Ishikawa (cell line): Measurements from ENCODE around the gene SLCO1C1.

Experiments
- CEBPB ChIP-seq: IDR thresholded peaks from 2 replicates; pipeline ENCODE4 v1.6.1; 2012
- CREB1 ChIP-seq: IDR thresholded peaks from 2 replicates; pipeline ENCODE4 v1.6.1; 2012; ENCODE audit warnings: low read depth
- EGR1 ChIP-seq: IDR thresholded peaks from 2 replicates; pipeline ENCODE4 v1.6.1; 2012
- EP300 ChIP-seq: IDR thresholded peaks from 2 replicates; pipeline ENCODE4 v1.6.1; 2012; ENCODE audit warnings: borderline replicate concordance
- FOXM1 ChIP-seq: IDR thresholded peaks from 2 replicates; pipeline ENCODE4 v1.6.1; 2012; ENCODE audit warnings: low read depth, borderline replicate concordance
- NFIC ChIP-seq: IDR thresholded peaks from 2 replicates; pipeline ENCODE4 v1.6.1; 2012
- RAD21 ChIP-seq: IDR thresholded peaks from 2 replicates; pipeline ENCODE4 v1.6.1; 2012; ENCODE audit warnings: low read depth
- TAF1 ChIP-seq: IDR thresholded peaks from 2 replicates; pipeline ENCODE4 v1.6.1; 2012; ENCODE audit warnings: low read depth, mild to moderate bottlenecking
- TCF12 ChIP-seq: IDR thresholded peaks from 2 replicates; pipeline ENCODE4 v1.6.1; 2012; ENCODE audit warnings: low read depth
- TEAD4 ChIP-seq: IDR thresholded peaks from 2 replicates; pipeline ENCODE4 v1.6.1; 2012
- YY1 ChIP-seq: IDR thresholded peaks from 2 replicates; pipeline ENCODE4 v1.6.1; 2012; ENCODE audit warnings: low read depth
- ZBTB7A ChIP-seq: IDR thresholded peaks from 2 replicates; pipeline ENCODE4 v1.6.1; 2012; ENCODE audit warnings: low read depth
- TF ChIP-seq, protein P1 (sequence below): IDR thresholded peaks from 2 replicates; pipeline ENCODE4 v1.6.1; 2012
- TF ChIP-seq, protein P2 (sequence below): IDR thresholded peaks from 2 replicates; pipeline ENCODE4 v1.6.1; 2012; ENCODE audit warnings: low read depth, mild to moderate bottlenecking
- TF ChIP-seq, protein P3 (sequence below): IDR thresholded peaks from 2 replicates; pipeline ENCODE4 v1.6.1; 2012

Gene SLCO1C1

DNA sequence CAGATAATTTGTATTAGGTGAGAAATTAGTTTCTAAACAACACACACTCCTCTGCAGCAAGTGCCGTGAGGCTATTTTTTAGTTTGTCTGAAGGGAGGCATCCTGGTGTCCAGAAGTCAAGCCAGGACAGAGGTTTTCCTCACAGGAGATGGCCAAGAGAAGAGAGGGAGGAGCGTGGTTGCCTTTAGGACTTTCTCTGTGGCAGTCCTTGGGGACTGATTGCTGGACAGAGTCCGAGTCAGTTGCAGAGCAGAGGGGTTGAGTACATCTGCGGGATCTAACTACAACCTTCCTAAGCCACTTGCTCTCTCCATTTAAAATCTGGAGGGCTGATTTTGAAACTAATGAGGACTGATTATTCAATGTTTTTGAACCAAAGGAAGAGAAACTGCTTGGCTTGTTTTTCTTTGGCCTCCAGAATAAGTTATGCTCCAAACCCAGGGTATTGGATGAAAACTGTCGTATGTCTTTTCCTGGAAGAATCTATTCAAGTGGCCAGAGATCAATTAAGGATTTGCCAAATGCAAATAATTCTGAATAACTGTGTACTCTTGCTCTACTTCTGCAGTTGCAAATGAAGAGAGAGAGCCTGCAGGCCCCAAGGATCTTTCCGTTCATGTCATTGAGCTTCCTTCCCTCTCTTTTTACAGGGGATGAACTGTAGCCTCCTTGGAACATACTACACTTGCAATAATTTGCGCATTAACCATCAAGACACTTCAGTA lies 1.2 kb downstream of the SLCO1C1 start:
- TF ChIP-seq ZBTB7A = no peak
- TF ChIP-seq, protein P1, sequence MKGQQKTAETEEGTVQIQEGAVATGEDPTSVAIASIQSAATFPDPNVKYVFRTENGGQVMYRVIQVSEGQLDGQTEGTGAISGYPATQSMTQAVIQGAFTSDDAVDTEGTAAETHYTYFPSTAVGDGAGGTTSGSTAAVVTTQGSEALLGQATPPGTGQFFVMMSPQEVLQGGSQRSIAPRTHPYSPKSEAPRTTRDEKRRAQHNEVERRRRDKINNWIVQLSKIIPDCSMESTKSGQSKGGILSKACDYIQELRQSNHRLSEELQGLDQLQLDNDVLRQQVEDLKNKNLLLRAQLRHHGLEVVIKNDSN = no peak
- no peak for TF ChIP-seq TCF12
- TF ChIP-seq, protein P2, sequence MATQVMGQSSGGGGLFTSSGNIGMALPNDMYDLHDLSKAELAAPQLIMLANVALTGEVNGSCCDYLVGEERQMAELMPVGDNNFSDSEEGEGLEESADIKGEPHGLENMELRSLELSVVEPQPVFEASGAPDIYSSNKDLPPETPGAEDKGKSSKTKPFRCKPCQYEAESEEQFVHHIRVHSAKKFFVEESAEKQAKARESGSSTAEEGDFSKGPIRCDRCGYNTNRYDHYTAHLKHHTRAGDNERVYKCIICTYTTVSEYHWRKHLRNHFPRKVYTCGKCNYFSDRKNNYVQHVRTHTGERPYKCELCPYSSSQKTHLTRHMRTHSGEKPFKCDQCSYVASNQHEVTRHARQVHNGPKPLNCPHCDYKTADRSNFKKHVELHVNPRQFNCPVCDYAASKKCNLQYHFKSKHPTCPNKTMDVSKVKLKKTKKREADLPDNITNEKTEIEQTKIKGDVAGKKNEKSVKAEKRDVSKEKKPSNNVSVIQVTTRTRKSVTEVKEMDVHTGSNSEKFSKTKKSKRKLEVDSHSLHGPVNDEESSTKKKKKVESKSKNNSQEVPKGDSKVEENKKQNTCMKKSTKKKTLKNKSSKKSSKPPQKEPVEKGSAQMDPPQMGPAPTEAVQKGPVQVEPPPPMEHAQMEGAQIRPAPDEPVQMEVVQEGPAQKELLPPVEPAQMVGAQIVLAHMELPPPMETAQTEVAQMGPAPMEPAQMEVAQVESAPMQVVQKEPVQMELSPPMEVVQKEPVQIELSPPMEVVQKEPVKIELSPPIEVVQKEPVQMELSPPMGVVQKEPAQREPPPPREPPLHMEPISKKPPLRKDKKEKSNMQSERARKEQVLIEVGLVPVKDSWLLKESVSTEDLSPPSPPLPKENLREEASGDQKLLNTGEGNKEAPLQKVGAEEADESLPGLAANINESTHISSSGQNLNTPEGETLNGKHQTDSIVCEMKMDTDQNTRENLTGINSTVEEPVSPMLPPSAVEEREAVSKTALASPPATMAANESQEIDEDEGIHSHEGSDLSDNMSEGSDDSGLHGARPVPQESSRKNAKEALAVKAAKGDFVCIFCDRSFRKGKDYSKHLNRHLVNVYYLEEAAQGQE = peak; percentile 14; the same call in 1 of the 2 replicates
- no peak for TF ChIP-seq EP300

DNA sequence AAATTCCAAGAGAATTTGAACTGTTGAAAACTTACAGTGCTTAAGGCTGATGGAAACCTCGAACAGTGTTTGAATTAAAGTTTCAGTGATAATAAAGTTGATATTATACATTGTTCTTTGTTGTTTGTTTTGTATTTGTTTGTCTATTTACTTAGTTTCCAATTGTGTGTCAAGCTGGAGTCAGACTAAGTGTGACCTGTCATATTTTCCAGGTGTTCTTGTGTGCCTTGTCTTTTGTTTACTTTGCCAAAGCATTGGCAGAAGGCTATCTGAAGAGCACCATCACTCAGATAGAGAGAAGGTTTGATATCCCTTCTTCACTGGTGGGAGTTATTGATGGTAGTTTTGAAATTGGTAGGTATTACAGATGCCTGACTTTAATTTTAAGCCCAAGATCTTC lies 6.0 kb downstream of the SLCO1C1 start:
- TF ChIP-seq, protein P1 = no peak
- no peak for TF ChIP-seq YY1
- TF ChIP-seq TCF12 = no peak
- no peak for TF ChIP-seq CREB1
- no peak for TF ChIP-seq EP300
- TF ChIP-seq ZBTB7A = no peak
- no peak for TF ChIP-seq CEBPB
- no peak for TF ChIP-seq NFIC
- no peak for TF ChIP-seq TAF1
- no peak for TF ChIP-seq FOXM1

DNA sequence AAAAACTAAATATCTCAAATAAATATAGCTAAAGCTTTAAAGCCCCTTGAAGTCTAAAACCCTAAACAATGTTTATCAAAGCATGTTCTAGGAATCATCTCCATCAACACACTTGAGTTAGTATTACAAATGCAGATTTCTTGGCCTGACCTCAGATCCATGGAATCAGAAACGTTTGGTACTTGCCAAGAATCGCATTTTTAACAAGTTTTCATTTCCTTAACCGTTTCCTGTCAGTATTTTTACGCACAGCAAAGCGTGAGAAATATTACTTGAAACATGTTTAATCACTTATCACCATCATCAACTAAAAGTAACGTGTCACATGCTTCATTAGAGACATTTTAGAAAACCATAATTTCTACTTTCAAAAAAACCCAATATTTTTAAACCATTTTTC lies 9.7 kb downstream of the SLCO1C1 start:
- TF ChIP-seq TAF1 (no peak), YY1 (no peak), FOXM1 (no peak), TCF12 (no peak), EGR1 (no peak), CREB1 (no peak), RAD21 (no peak), CEBPB (no peak), ZBTB7A (no peak), TEAD4 (no peak), NFIC (no peak), EP300 (no peak)
- TF ChIP-seq, protein P1 = no peak
- TF ChIP-seq, protein P3, sequence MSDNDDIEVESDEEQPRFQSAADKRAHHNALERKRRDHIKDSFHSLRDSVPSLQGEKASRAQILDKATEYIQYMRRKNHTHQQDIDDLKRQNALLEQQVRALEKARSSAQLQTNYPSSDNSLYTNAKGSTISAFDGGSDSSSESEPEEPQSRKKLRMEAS = no peak
- TF ChIP-seq, protein P2 = no peak

DNA sequence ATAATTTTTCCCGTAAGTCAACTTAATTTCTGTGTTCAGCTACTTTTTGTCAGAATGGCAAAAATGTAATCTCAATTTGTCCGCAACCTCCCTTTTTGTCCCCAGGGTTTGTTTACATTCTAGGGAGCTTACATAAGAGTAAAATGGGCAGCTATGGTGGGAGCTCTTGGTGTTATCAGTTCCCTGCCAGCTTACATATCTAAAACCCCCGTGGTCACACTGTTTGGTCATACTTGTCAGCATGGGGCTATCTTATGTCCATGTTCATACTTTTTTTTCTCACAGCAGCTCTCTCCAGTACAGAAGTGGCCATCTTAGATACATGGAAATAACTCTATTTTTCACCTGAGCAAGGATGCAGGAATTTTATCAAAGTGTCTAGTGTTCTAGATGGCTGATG lies 16.7 kb downstream of the SLCO1C1 start:
- TF ChIP-seq CEBPB (no peak), TCF12 (no peak), NFIC (no peak), YY1 (no peak), TAF1 (no peak), FOXM1 (no peak), TEAD4 (no peak), CREB1 (no peak), ZBTB7A (no peak), RAD21 (no peak), EGR1 (no peak), EP300 (no peak)
- TF ChIP-seq, protein P1 = no peak
- TF ChIP-seq, protein P2 = no peak
- TF ChIP-seq, protein P3 = no peak
